Muscle layer of colon (tissue), 2 donors: ENCODE results near the gene TRPM2.
"Not testable (repeated sequence)": the region's sequence is repeated elsewhere in the genome, so short reads cannot be mapped to it uniquely, and the experiment has no call there.

Experiments
- H3K27ac ChIP-seq: one replicate; pipeline ENCODE4 v1.7.0; 2013; ENCODE audit warnings: low read depth, mild to moderate bottlenecking, low read length, moderate library complexity
- H3K27me3 ChIP-seq, 2 donors: one replicate each; pipeline ENCODE4 v1.7.0; 2013; ENCODE audit warnings: low read length in 2 of 2, mild to moderate bottlenecking in 2 of 2; ENCODE audit not compliant: insufficient read depth in 2 of 2, control insufficient read depth in 1 of 2
- H3K36me3 ChIP-seq: one replicate; pipeline ENCODE4 v1.7.0; 2013; ENCODE audit warnings: mild to moderate bottlenecking, low read length; ENCODE audit not compliant: insufficient read depth
- H3K4me1 ChIP-seq: one replicate; pipeline ENCODE4 v1.7.0; 2013; ENCODE audit warnings: mild to moderate bottlenecking, low read length; ENCODE audit not compliant: insufficient read depth
- H3K4me3 ChIP-seq, 2 donors: one replicate each; pipeline ENCODE4 v1.7.0; 2013; ENCODE audit warnings: low read length in 2 of 2, low read depth in 1 of 2, mild to moderate bottlenecking in 1 of 2, moderate library complexity in 1 of 2
- H3K9ac ChIP-seq: one replicate; pipeline ENCODE4 v1.7.0; 2013; ENCODE audit warnings: low read length
- H3K9me3 ChIP-seq: one replicate; pipeline ENCODE4 v1.7.0; 2013; ENCODE audit warnings: mild to moderate bottlenecking, low read length
- donor health status: abdominal sarcoma.
- donor health status: Adenocarcinoma of cecum.

The TRPM2 gene

GRCh38 chr21:44351535-44352252 lies 1.7 kb upstream of the TRPM2 start:
- H3K27me3 ChIP-seq, result peaks cover 4 to 34% of the 10 kb centered on the region in 2 donors
- no peak overlapping the region for H3K9ac ChIP-seq

GRCh38 chr21:44352253-44352860 lies 1.1 kb upstream of the TRPM2 start:
- peaks cover 4 to 34% of the 10 kb centered on the region in 2 donors for H3K27me3 ChIP-seq
- H3K27ac ChIP-seq, result no peak overlapping the region
- no peaks in the 10 kb centered on the region for H3K4me1 ChIP-seq
- no peaks in the 10 kb centered on the region for H3K36me3 ChIP-seq
- no peak overlapping the region for H3K9ac ChIP-seq
- no peak overlapping the region for H3K4me3 ChIP-seq
- no peaks in the 10 kb centered on the region for H3K9me3 ChIP-seq

More at GRCh38 chr21:44351535-44352252, 1.7 kb upstream of the TRPM2 start:
- Histone ChIP-seq H3K4me3 (no peak overlapping the region), H3K4me1 (no peaks in the 10 kb centered on the region), H3K9me3 (no peaks in the 10 kb centered on the region), H3K27ac (no peak overlapping the region), H3K36me3 (no peaks in the 10 kb centered on the region)

- Histone ChIP-seq H3K27ac (no peak overlapping the region), H3K9ac (no peak overlapping the region), H3K36me3 (no peaks in the 10 kb centered on the region), H3K4me3 (no peak overlapping the region), H3K4me1 (no peaks in the 10 kb centered on the region), H3K27me3 (peaks cover 4 to 24% of the 10 kb centered on the region in 2 donors), H3K9me3 (no peaks in the 10 kb centered on the region)
Observed at GRCh38 chr21:44354001-44354405, 582 bp downstream of the TRPM2 start.

- peaks cover 4 to 16% of the 10 kb centered on the region in 2 donors for H3K27me3 ChIP-seq
Observed at GRCh38 chr21:44354775-44355771, 1.7 kb downstream of the TRPM2 start.

GRCh38 chr21:44356160-44356559 lies 2.7 kb downstream of the TRPM2 start:
- peaks cover 4 to 11% of the 10 kb centered on the region in 2 donors for H3K27me3 ChIP-seq
- H3K36me3 ChIP-seq, result no peaks in the 10 kb centered on the region
- no peak overlapping the region for H3K9ac ChIP-seq
- H3K4me3 ChIP-seq, result no peak overlapping the region
- H3K27ac ChIP-seq, result no peak overlapping the region
- H3K9me3 ChIP-seq, result no peaks in the 10 kb centered on the region
- H3K4me1 ChIP-seq, result no peaks in the 10 kb centered on the region

More at GRCh38 chr21:44354775-44355771, 1.7 kb downstream of the TRPM2 start:
- Histone ChIP-seq H3K4me3 (no peak overlapping the region), H3K36me3 (no peaks in the 10 kb centered on the region), H3K27ac (no peak overlapping the region), H3K4me1 (no peaks in the 10 kb centered on the region), H3K9ac (no peak overlapping the region), H3K9me3 (no peaks in the 10 kb centered on the region)

- no peaks in the 10 kb centered on the region for H3K9me3 ChIP-seq
Observed at GRCh38 chr21:44356636-44357035, 3.2 kb downstream of the TRPM2 start.

GRCh38 chr21:44357064-44357837 lies 3.8 kb downstream of the TRPM2 start:
- H3K27me3 ChIP-seq, result peaks cover 0 to under 1% of the 10 kb centered on the region in 2 donors
- no peak overlapping the region for H3K27ac ChIP-seq
- H3K9me3 ChIP-seq, result no peaks in the 10 kb centered on the region
- no peaks in the 10 kb centered on the region for H3K36me3 ChIP-seq
- H3K4me3 ChIP-seq, result no peak overlapping the region
- no peak overlapping the region for H3K9ac ChIP-seq
- no peaks in the 10 kb centered on the region for H3K4me1 ChIP-seq

More at GRCh38 chr21:44356636-44357035, 3.2 kb downstream of the TRPM2 start:
- no peak overlapping the region for H3K4me3 ChIP-seq
- H3K27me3 ChIP-seq, result peaks cover 0 to 6% of the 10 kb centered on the region in 2 donors
- no peaks in the 10 kb centered on the region for H3K4me1 ChIP-seq
- no peak overlapping the region for H3K9ac ChIP-seq
- no peak overlapping the region for H3K27ac ChIP-seq
- H3K36me3 ChIP-seq, result no peaks in the 10 kb centered on the region

- Histone ChIP-seq H3K9me3 (no peaks in the 10 kb centered on the region), H3K4me1 (no peaks in the 10 kb centered on the region), H3K36me3 (no peaks in the 10 kb centered on the region), H3K9ac (no peak overlapping the region), H3K27ac (no peak overlapping the region), H3K4me3 (no peak overlapping the region), H3K27me3 (no peaks in the 10 kb centered on the region)
Observed at GRCh38 chr21:44359396-44359795, 6.0 kb downstream of the TRPM2 start.

- no peak overlapping the region for H3K4me3 ChIP-seq
- H3K36me3 ChIP-seq, result no peaks in the 10 kb centered on the region
- no peaks in the 10 kb centered on the region for H3K4me1 ChIP-seq
- no peak overlapping the region for H3K27ac ChIP-seq
- no peaks in the 10 kb centered on the region for H3K27me3 ChIP-seq
- H3K9me3 ChIP-seq, result no peaks in the 10 kb centered on the region
- no peak overlapping the region for H3K9ac ChIP-seq
Observed at GRCh38 chr21:44360159-44360558, 6.7 kb downstream of the TRPM2 start.

GRCh38 chr21:44361903-44362302 lies 8.5 kb downstream of the TRPM2 start:
- not testable (repeated sequence) for H3K4me1 ChIP-seq, H3K9me3 ChIP-seq, H3K27ac ChIP-seq, H3K4me3 ChIP-seq, H3K27me3 ChIP-seq, H3K36me3 ChIP-seq, H3K9ac ChIP-seq
